NT2/D1 (cell line): Measurements from ENCODE around the gene CNGA2.
A peak's percentile ranks its signal among the peaks of the same experiment; 100 is the strongest.

Experiments used
- DNase-seq: peaks from one replicate; pipeline ENCODE4 v3.0.0-alpha.2; 2011; ENCODE audit warnings: low read depth, low spot score
- H3K27me3 ChIP-seq: 2 replicates; pipeline ENCODE4 v1.6.0; 2011; ENCODE audit warnings: mild to moderate bottlenecking; ENCODE audit not compliant: insufficient read length, insufficient read depth
- H3K36me3 ChIP-seq: 2 replicates; pipeline ENCODE4 v1.6.1; 2011; ENCODE audit warnings: mild to moderate bottlenecking, low read length, mixed read lengths; ENCODE audit not compliant: insufficient read depth, insufficient read length
- H3K4me1 ChIP-seq: 2 replicates; pipeline ENCODE4 v1.5.1; 2011; ENCODE audit not compliant: insufficient read depth, insufficient read length
- H3K4me3 ChIP-seq: 2 replicates; pipeline ENCODE4 v1.5.1; 2011; ENCODE audit warnings: low read depth; ENCODE audit not compliant: insufficient read length
- H3K9ac ChIP-seq: 2 replicates; pipeline ENCODE4 v1.6.0; 2011; ENCODE audit warnings: low read depth; ENCODE audit not compliant: insufficient read length
- H3K9me3 ChIP-seq: 2 replicates; pipeline ENCODE4 v1.5.1; 2011; ENCODE audit warnings: mild to moderate bottlenecking, low read length; ENCODE audit not compliant: insufficient read depth
- SUZ12 ChIP-seq: IDR thresholded peaks from 2 replicates; pipeline ENCODE4 v1.6.1; 2011; ENCODE audit not compliant: insufficient read length, insufficient read depth; ENCODE audit errors: extremely low read depth
- YY1 ChIP-seq: IDR thresholded peaks from 2 replicates; pipeline ENCODE4 v1.6.1; 2011; ENCODE audit not compliant: insufficient read length, insufficient read depth
- ZNF274 ChIP-seq: IDR thresholded peaks from 2 replicates; pipeline ENCODE4 v1.6.1; 2011; ENCODE audit warnings: mild to moderate bottlenecking, low read depth, low read length

CNGA2 gene

DNA sequence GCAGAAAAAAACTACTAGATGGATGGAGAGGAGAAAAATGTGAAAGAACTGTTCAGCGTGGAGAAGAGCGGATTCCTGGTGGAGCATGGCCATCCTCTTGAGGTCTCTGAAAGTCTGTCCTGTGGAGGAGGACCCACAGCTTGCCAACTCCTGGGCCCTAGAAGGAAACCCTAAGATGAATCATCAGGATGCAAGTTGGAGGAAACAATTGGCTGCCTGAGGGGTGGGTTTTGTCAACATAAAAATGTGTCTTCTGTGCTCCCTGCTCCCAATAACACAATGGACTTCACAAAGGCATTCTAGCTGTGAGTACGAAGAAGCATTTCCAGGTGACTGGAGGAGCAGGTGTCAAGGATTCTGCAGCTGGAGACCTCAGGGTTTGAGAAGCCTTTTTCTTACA lies 37.2 kb downstream of the CNGA2 start:
- Histone ChIP-seq H3K27me3 (no peaks in the 10 kb centered on the region), H3K36me3 (no peaks in the 10 kb centered on the region), H3K4me3 (no peak overlapping the region), H3K4me1 (no peaks in the 10 kb centered on the region), H3K9ac (no peak overlapping the region), H3K9me3 (no peaks in the 10 kb centered on the region)
- no peak for DNase-seq
- TF ChIP-seq YY1 (no peak), SUZ12 (no peak), ZNF274 (no peak)

DNA sequence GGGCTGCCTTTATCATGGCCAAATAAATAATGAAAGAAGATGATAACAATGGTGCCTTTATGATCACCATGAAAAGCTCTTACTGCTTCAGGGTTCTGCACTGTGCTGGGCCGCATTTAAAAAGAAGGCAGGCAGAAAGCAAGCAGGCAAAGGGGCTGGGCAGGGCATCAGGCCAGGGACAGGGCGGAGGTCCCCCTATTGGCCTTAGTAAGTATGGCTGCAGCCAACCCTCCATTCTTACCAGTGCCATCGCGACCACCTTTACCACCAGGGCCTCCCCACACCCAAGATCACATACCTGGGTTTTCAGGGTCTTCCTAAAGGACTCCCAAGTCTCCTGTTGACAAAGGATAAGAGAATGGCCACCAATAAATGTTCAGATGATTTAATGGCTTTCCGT lies 38.9 kb downstream of the CNGA2 start:
- H3K4me3 ChIP-seq: no peak overlapping the region
- no peak for DNase-seq
- no peak overlapping the region for H3K9ac ChIP-seq
- no peak for TF ChIP-seq YY1
- no peak for TF ChIP-seq ZNF274
- no peak for TF ChIP-seq SUZ12
- no peaks in the 10 kb centered on the region for H3K36me3 ChIP-seq
- no peaks in the 10 kb centered on the region for H3K27me3 ChIP-seq
- H3K4me1 ChIP-seq: no peaks in the 10 kb centered on the region
- no peaks in the 10 kb centered on the region for H3K9me3 ChIP-seq

DNA sequence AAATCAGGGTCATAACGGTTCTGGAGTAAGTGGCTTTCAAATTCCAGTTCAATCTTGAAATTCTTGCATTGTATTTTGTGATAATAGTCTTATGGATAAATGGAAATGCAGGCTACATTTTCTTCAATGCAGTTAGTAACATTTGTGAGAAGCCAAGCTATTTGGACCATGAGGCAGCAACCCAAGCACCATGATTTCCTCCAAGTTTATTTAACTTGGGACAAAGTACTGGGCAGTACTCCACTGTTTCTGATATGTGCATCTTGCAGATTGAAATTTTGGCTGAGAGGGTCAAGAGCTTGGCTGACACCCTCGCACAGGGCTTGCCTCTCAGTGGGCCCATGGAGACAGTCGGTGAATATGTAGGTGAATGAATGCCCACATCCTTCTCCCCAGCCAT lies 39.9 kb downstream of the CNGA2 start:
- TF ChIP-seq ZNF274 (no peak), YY1 (no peak), SUZ12 (no peak)
- no peaks in the 10 kb centered on the region for H3K4me1 ChIP-seq
- H3K9me3 ChIP-seq: no peaks in the 10 kb centered on the region
- H3K4me3 ChIP-seq: no peak overlapping the region
- H3K9ac ChIP-seq: no peak overlapping the region
- DNase-seq: no peak
- no peaks in the 10 kb centered on the region for H3K27me3 ChIP-seq
- no peaks in the 10 kb centered on the region for H3K36me3 ChIP-seq

DNA sequence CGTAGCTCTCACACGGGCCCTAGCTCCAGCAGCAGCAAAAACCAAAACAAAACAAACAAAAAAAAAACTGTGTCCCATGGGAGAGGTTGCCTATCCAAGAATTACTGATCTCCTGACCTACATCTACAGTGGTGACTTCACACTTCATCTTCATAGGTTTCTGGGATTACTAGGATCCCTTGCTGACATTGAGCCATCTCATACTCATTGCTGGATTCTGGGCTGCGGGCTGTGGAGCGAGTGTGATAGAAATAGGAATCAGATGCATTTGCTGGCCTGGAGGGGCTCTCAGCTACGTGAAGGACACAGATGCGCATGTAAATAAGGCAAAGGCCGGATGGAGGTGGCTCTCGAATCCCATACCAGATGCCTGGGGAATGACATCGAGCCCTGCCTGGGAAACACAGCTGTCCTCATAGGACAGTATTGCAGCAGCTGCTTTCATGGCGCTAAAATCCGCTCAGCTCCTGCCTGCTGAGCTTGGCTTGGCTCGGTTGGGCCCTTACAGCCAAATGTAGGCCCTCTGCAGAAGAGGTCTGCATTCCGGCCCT lies 41.7 kb downstream of the CNGA2 start:
- Histone ChIP-seq H3K36me3 (no peaks in the 10 kb centered on the region), H3K9me3 (no peaks in the 10 kb centered on the region), H3K27me3 (no peaks in the 10 kb centered on the region), H3K9ac (no peak overlapping the region), H3K4me1 (no peaks in the 10 kb centered on the region), H3K4me3 (no peak overlapping the region)
- no peak for TF ChIP-seq ZNF274
- TF ChIP-seq YY1: no peak
- TF ChIP-seq SUZ12: no peak
- peak; percentile 30 for DNase-seq

DNA sequence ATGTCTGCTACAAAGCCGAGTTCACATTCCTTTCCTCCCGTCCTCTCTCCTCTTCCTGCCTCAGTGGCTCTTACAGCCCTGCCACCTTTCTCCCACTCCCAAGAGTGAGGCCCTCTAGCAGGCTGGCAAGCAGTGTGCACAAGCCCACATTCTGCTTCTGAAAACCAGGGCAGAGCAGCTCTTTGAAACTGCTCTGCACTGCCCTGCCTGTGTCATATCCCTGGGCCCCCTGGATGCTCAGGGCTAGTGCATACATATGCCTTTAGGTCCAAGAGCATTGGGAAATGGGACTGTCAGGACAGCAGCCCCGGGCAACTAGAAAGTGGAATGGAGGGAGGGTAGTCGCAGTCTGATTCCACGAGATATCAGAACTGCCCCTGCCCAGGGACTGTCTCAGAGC lies 42.4 kb downstream of the CNGA2 start:
- Histone ChIP-seq H3K4me3 (no peak overlapping the region), H3K4me1 (no peaks in the 10 kb centered on the region), H3K9ac (no peak overlapping the region), H3K9me3 (no peaks in the 10 kb centered on the region), H3K36me3 (no peaks in the 10 kb centered on the region), H3K27me3 (no peaks in the 10 kb centered on the region)
- DNase-seq: no peak
- TF ChIP-seq ZNF274 (no peak), SUZ12 (no peak), YY1 (no peak)

DNA sequence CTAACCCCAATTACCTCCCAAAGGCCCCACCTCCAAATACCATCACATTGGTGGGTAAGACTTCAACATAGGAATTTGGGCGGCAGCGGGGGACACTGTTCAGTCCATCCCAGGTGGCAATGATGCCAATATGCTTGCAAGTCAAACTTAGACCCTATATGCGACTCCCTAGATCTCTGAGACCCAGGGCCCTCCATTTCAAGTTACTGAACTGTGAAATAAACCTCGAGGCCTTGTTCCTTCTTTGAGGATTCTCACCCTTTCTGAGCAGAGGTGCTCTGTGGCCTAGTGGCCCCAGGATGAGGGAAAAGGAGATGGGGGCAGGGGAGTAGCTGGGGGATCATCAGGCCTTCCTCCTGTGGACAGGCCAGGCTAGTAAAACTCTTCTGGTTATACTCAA lies 44.7 kb downstream of the CNGA2 start:
- no peak for TF ChIP-seq SUZ12
- TF ChIP-seq YY1: no peak
- no peak for TF ChIP-seq ZNF274
- Histone ChIP-seq H3K4me1 (no peaks in the 10 kb centered on the region), H3K36me3 (no peaks in the 10 kb centered on the region), H3K27me3 (no peaks in the 10 kb centered on the region), H3K9me3 (no peaks in the 10 kb centered on the region), H3K9ac (no peak overlapping the region), H3K4me3 (no peak overlapping the region)
- DNase-seq: no peak

DNA sequence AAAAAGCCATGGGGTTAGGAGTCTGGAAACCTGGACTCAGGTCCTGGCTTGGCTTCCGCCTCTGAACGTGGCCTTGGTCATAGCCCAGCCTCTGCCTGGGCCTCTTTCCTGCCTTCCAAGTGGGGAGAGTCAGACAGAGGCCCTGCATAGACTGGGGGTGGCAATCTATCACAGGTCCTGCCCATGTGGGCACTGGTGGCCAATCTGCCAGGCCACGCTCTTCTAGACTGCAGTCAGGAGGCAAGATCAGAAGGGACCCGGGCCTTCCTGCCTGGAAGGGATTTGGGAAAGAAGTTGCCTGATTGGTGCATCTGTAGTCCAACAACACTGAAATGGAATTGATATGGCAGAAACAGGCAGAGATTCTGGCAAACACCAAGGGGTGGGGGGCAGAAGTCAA lies 46.1 kb downstream of the CNGA2 start:
- no peak for DNase-seq
- Histone ChIP-seq H3K4me1 (no peaks in the 10 kb centered on the region), H3K4me3 (no peak overlapping the region), H3K36me3 (no peaks in the 10 kb centered on the region), H3K27me3 (no peaks in the 10 kb centered on the region), H3K9ac (no peak overlapping the region), H3K9me3 (no peaks in the 10 kb centered on the region)
- TF ChIP-seq SUZ12 (no peak), ZNF274 (no peak), YY1 (no peak)
